Left lung (tissue), 14 donors: Measurements from ENCODE around the gene BRS3. TPM values are rescaled to one million over a fixed set of nuclear protein-coding genes. Genes with fewer than 3 reads are reported as not detected.
"Not testable (repeated sequence)": the region's sequence is repeated elsewhere in the genome, so short reads cannot be mapped to it uniquely, and the experiment has no call there.

Source experiments
- ATAC-seq: fragments of 200-7000 bp; cut with Tn5 transposase; one replicate; pipeline ENCODE4 v1.9.1; 2020; ENCODE audit warnings: moderate library complexity
- DNase-seq, 4 donors: peaks; one replicate each; pipeline ENCODE4 v3.0.0-alpha.2; 2013 to 2020
- H3K27ac ChIP-seq, 2 donors: fragments of 200-600 bp; sonication (generic) in 1 of 2; one replicate each; pipeline versions ENCODE4 v1.5.0 to v1.8.0; 2020 to 2021
- H3K27me3 ChIP-seq, 2 donors: fragments of 200-600 bp; sonication (generic) in 1 of 2; one replicate each; pipeline versions ENCODE4 v1.5.0 to v1.8.0; 2020 to 2021
- H3K36me3 ChIP-seq, 2 donors: fragments of 200-600 bp; sonication (generic) in 1 of 2; one replicate each; pipeline versions ENCODE4 v1.5.0 to v1.8.0; 2020 to 2021
- H3K4me1 ChIP-seq, 2 donors: fragments of 200-600 bp; one replicate each; pipeline ENCODE4 v1.8.0; 2021
- H3K4me3 ChIP-seq, 2 donors: fragments of 200-600 bp; sonication (generic) in 1 of 2; one replicate each; pipeline versions ENCODE4 v1.5.0 to v1.8.0; 2020 to 2021; ENCODE audit warnings: mild to moderate bottlenecking in 1 of 2
- H3K9me3 ChIP-seq, 2 donors: fragments of 200-600 bp; sonication (generic) in 1 of 2; one replicate each; pipeline versions ENCODE4 v1.5.0 to v1.8.0; 2020 to 2021
- intact Hi-C, 2 donors: fragments of 100-400 bp; cut with DNase I; formaldehyde crosslinking; loops; one replicate each; pipeline versions ENCODE4 v1.11.2 to v1.14.2; 2022
- long read RNA-seq, 12 donors: library from polyadenylated mRNA in 2 of 12; unstranded in 2 of 12; transcript quantifications; one replicate each; pipeline ENCODE4 v2.0.0 and lab custom pipeline, GENCODE V29; 2019 to 2026
- polyA plus RNA-seq, 6 donors: library from polyadenylated mRNA; unstranded; fragments of 120-200 nt; gene quantifications; one replicate each; pipeline ENCODE4 v1.2.1, GENCODE V29; 2013; ENCODE audit not compliant: insufficient read length in 6 of 6
- total RNA-seq, 2 donors: library from RNA; stranded (reverse); fragmentation: NEBNext Ultra II Directional; extraction: Animal tissue kit (Norgen Biotek cat#: 25700); gene quantifications; one replicate each; pipeline ENCODE4 v1.2.1, GENCODE V29; 2021
- TF ChIP-seq, protein P1 (sequence below), 2 donors: fragments of 200-600 bp; sonication (generic) in 1 of 2; IDR thresholded peaks; one replicate each; pipeline versions ENCODE4 v1.5.0 to v1.8.0; 2021; ENCODE audit warnings: antibody characterized with exemption in 2 of 2
- donor health status: DM: no; HTN: yes; CAD: no.
- donor health status: DM: no; HTN: no; CAD: no.

Gene BRS3
- total RNA-seq (not detected), polyA plus RNA-seq (under 1 TPM in 1 of 6 donors, not detected in 5; 0.08 TPM)
- long read RNA-seq, donor 1, result 0 reads
- long read RNA-seq, donor 2, result 0 reads
- long read RNA-seq, donor 3, result 0 reads
- long read RNA-seq, donor 4, result 0 reads
- long read RNA-seq, donor 5, result 0 reads
- long read RNA-seq, donor 6, result 0 reads
- long read RNA-seq, donor 7, result 0 reads
- long read RNA-seq, donor 8, result 0 reads
- long read RNA-seq, donor 9, result 0 reads
- long read RNA-seq, donor 10, result 0 reads
- long read RNA-seq, donor 11, result 0 reads
- long read RNA-seq, donor 12, result 0 reads

DNA sequence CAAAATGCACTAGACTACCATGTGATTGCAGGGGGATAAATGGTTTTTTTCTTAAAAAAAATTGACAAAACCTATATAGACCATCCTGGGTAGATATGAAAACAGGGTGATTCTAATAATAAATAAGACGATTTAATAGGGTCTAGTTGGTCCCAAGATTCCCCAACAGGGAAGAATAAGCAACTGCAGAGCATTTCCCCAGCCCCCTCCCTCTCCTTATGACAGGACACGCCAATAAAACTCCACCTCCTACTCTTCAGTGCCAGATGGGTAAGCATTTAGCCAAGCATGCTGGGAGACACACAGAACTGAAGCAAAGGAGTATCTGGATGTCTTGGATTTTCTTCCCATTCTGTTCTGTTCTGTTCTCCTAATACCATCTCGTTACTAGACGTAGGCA is at the start of gene BRS3:
Gene BRS3 (plus strand): TSS at position 301 of the 400 bp plus-strand sequence. CDS start 168 bp downstream, outside the sequence.
- peaks cover 12 to 21% of the 10 kb centered on the region in 2 donors for H3K27me3 ChIP-seq
- H3K4me1 ChIP-seq, result no peaks in the 10 kb centered on the region
- no peaks in the 10 kb centered on the region for H3K9me3 ChIP-seq
- intact Hi-C loops, result no loop called here
- H3K4me3 ChIP-seq, result no peak within 1 kb of the TSS
- H3K27ac ChIP-seq, result no peak within 1 kb of the TSS
- H3K36me3 ChIP-seq, result no peaks in the 10 kb centered on the region
- no peak for ATAC-seq
- no peak for DNase-seq
- TF ChIP-seq, protein P1, sequence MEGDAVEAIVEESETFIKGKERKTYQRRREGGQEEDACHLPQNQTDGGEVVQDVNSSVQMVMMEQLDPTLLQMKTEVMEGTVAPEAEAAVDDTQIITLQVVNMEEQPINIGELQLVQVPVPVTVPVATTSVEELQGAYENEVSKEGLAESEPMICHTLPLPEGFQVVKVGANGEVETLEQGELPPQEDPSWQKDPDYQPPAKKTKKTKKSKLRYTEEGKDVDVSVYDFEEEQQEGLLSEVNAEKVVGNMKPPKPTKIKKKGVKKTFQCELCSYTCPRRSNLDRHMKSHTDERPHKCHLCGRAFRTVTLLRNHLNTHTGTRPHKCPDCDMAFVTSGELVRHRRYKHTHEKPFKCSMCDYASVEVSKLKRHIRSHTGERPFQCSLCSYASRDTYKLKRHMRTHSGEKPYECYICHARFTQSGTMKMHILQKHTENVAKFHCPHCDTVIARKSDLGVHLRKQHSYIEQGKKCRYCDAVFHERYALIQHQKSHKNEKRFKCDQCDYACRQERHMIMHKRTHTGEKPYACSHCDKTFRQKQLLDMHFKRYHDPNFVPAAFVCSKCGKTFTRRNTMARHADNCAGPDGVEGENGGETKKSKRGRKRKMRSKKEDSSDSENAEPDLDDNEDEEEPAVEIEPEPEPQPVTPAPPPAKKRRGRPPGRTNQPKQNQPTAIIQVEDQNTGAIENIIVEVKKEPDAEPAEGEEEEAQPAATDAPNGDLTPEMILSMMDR (IDR thresholded peaks at IDR 0.05), result no peak

DNA sequence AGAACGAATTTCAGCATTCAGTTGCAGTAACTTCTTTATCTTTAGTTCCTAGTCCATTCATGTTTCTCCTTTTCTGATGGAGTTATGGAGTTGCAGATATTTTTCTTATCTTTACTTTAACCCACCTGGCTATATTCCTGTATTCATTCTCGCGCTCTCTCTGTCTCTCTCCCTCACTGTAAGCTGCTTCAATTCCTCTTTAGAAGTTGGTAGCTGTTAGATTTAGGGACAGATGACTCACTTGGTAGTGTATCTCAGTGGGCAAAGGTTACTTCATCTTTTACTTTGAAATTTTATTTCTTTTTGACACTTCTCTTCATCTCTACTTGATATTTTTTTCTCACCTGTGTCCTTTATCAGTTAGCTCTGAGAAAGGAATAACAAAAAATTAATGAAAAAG is 49.6 kb upstream of the BRS3 start:
- no peak for ATAC-seq
- Histone ChIP-seq H3K9me3 (no peaks in the 10 kb centered on the region), H3K27ac (no peak overlapping the region), H3K4me1 (no peaks in the 10 kb centered on the region), H3K36me3 (no peaks in the 10 kb centered on the region), H3K4me3 (no peak overlapping the region), H3K27me3 (no peaks in the 10 kb centered on the region)
- TF ChIP-seq, protein P1 (IDR thresholded peaks at IDR 0.05), result no peak
- no peak for DNase-seq
- intact Hi-C loops, result no loop called here

GRCh38 chrX:136445674-136446073 is 42.1 kb upstream of the BRS3 start:
- DNase-seq, H3K27ac ChIP-seq, H3K4me1 ChIP-seq, intact Hi-C loops, ATAC-seq, H3K9me3 ChIP-seq, H3K4me3 ChIP-seq, H3K36me3 ChIP-seq, H3K27me3 ChIP-seq: not testable (repeated sequence)

- Histone ChIP-seq H3K4me1 (no peaks in the 10 kb centered on the region), H3K4me3 (no peak overlapping the region), H3K27me3 (no peaks in the 10 kb centered on the region), H3K36me3 (no peaks in the 10 kb centered on the region), H3K27ac (no peak overlapping the region), H3K9me3 (no peaks in the 10 kb centered on the region)
- ATAC-seq (no peak), DNase-seq (no peak)
- TF ChIP-seq, protein P1 (IDR thresholded peaks at IDR 0.05), result no peak
- intact Hi-C loops, result no loop called here
These were observed 41.5 kb upstream of the BRS3 start for GRCh38 chrX:136446208-136446607.

- no peaks in the 10 kb centered on the region for H3K36me3 ChIP-seq
- no peak overlapping the region for H3K27ac ChIP-seq
- DNase-seq (no peak), ATAC-seq (no peak)
- no peak overlapping the region for H3K4me3 ChIP-seq
- TF ChIP-seq, protein P1 (IDR thresholded peaks at IDR 0.05), result no peak
- no peaks in the 10 kb centered on the region for H3K27me3 ChIP-seq
- intact Hi-C loops, result no loop called here
- H3K4me1 ChIP-seq, result no peaks in the 10 kb centered on the region
- no peaks in the 10 kb centered on the region for H3K9me3 ChIP-seq
These were observed 40.4 kb upstream of the BRS3 start for GRCh38 chrX:136447308-136447707.

- no peaks in the 10 kb centered on the region for H3K27me3 ChIP-seq
- no peaks in the 10 kb centered on the region for H3K36me3 ChIP-seq
- H3K4me1 ChIP-seq, result no peaks in the 10 kb centered on the region
- H3K27ac ChIP-seq, result no peak overlapping the region
- H3K4me3 ChIP-seq, result no peak overlapping the region
- ATAC-seq, result no peak
- intact Hi-C loops, result no loop called here
- TF ChIP-seq, protein P1 (IDR thresholded peaks at IDR 0.05), result no peak
- H3K9me3 ChIP-seq, result no peaks in the 10 kb centered on the region
- DNase-seq, result no peak
These were observed 39.8 kb upstream of the BRS3 start for GRCh38 chrX:136447968-136448367.
